Subcutaneous adipose tissue (tissue), 4 donors: ENCODE results near the gene ADCY7. TPM values are rescaled to one million over a fixed set of nuclear protein-coding genes. Genes with fewer than 3 reads are reported as not detected.

Source experiments
- total RNA-seq, 4 donors: library from RNA; depleted of rRNA; stranded (reverse); fragments of >200 nt; gene quantifications; one replicate each; pipeline ENCODE4 v1.1.0, GENCODE V29; 2016
- TF ChIP-seq, protein P1 (sequence below): fragments of 450-650 bp; IDR thresholded peaks from one replicate; pipeline ENCODE4 v1.5.1; 2016; ENCODE audit warnings: low read depth, mild to moderate bottlenecking, control low read depth, antibody characterized with exemption, moderate library complexity

Gene ADCY7
- total RNA-seq, 4 donors from 2014 or later = 16.6 to 42.3 (median 29.1) TPM

DNA sequence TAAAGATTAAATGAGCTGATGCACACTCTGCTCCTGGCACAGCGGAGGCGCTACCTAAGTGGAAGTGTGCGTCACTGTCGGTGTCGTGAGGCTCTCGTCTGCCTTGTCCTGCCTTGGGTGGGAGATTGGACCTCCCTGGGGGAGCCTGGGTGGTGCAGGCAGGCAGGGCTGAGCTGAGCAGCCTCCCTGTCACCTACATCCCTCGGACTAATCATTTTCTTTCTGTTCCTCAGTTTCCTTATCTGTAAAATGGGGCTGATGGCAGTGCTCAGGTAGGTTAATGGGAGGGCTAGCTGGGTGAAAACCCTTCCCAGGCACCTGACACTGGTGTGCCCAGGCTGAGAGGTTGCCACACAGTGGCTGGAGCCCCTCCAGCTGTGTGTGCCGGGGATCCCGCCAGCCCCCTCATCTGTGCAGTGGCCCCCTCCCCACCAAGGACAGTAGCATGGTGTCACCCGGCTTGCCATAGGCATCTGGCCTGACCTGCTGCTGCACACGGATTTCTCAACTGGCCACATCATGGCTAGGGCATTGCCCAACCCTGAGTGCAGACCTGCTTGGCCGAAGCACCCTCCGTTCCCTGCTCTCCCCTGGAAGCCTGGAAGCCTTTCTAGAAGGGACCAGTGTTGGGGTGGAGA, 4.3 kb downstream of the ADCY7 start:
- TF ChIP-seq, protein P1, sequence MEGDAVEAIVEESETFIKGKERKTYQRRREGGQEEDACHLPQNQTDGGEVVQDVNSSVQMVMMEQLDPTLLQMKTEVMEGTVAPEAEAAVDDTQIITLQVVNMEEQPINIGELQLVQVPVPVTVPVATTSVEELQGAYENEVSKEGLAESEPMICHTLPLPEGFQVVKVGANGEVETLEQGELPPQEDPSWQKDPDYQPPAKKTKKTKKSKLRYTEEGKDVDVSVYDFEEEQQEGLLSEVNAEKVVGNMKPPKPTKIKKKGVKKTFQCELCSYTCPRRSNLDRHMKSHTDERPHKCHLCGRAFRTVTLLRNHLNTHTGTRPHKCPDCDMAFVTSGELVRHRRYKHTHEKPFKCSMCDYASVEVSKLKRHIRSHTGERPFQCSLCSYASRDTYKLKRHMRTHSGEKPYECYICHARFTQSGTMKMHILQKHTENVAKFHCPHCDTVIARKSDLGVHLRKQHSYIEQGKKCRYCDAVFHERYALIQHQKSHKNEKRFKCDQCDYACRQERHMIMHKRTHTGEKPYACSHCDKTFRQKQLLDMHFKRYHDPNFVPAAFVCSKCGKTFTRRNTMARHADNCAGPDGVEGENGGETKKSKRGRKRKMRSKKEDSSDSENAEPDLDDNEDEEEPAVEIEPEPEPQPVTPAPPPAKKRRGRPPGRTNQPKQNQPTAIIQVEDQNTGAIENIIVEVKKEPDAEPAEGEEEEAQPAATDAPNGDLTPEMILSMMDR = no peak

DNA sequence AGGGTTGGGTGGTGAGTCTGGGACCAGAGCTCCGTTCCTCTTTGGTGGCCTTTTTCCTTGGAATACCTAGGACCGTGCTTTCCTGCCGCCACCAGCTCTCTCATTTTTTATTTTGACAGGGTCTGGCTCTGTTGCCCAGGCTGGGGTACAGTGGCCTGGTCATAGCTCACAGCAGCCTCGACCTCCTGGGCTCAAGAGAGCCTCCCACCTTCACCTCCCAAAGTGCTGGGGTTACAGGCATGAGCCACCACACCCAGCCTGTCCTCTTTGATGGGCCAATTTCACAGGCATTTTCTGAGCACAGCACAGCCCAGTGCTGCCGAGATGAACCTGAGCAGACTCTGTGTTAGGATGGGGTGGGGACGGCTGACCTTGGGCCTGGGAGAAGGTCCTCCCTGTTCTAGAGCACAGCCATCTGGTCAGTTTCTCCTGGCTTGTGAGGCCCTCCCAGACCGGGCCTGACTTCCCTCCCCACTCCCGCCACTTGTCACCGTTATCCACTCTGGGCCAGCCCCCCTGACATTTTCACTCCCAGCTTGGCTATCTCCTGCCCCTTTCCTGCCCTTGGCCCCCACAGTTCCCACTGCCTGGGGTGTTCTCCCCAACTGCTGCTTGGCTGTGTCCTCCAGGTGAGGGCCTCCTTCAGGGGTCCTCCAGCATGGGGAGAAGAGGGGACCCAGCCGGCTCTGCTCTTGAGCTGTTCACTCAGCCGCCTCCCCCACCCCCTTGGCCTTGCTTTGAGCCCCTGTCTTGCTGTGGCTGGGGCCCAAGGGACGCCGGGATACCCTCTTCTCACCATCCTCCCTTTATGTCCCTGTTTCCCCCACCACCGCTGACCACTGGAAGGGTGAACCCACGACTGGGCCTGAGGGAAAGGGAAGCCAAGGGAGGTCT, 5.0 kb downstream of the ADCY7 start:
- TF ChIP-seq, protein P1 = no peak

DNA sequence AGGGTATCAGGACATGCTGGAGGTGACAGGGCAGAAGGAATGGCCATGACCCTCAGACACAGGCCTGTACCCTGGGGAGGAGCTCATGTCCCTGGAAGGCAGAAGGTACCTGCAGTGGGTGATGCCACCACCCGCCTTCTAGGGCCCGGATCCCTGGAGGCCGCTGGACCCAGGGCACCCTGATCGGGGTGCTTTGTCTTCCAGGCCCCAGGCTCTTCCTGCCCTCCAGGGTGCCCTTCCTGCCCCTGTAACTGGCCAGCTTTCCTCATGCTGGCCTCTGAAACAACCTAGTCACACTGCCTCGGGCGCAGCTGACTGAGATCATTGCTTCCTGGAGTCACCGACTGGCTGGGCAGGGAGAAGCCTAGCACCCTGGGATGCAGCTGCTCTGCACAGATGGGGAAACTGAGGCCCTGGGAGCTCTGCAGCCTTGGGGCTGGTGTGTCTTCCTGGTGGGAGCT, 5.8 kb downstream of the ADCY7 start:
- TF ChIP-seq, protein P1 = no peak

DNA sequence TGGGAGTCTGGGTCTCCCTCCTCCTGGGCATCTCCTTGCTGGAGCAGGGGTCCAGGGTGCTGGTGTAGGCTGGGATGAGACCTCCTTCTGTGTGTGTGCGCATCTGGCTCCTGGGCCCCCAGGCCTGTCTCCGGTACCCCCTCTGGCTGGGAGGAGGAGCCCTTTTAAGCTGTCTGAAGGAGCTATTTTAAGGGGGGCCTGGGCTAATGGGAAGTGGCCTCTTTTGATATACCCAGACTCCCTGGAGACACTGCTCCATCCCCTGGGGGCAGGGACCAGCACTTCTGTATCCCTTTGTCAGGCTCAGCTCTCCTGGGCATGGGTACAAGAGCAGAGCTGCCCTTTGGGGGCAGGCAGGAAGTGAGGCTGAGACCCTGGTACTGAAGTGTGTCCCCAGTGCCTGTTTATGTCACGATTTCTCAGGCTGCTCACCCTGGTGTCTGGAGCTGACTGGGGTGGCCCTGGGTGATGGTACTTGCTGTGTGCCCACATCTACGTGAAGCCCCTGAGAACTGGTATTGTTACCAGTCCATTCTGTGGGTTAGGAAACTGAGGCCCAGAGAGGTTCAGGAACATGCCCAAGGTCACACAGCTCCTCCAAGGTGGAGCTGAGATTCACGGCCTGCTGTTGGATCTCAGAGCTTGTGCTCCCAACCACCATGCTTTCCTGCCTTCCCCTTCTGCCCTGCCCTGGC, 6.5 kb downstream of the ADCY7 start:
- TF ChIP-seq, protein P1 = no peak

DNA sequence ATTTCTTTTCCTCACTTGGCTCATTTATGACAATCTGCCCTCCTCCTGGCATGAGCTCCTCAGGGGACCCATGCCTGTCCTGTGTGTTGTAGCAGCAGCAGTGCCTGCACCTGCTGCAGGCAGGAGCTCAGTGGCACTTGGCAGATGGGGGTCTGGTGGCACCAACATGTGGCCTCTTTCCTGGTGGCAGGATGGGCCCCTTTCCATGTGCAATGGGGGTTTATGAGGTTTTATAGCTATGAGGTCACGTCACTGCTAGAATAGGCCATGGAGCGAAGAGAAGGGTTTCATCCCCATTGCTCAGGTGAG, 7.0 kb downstream of the ADCY7 start:
- TF ChIP-seq, protein P1 = no peak

DNA sequence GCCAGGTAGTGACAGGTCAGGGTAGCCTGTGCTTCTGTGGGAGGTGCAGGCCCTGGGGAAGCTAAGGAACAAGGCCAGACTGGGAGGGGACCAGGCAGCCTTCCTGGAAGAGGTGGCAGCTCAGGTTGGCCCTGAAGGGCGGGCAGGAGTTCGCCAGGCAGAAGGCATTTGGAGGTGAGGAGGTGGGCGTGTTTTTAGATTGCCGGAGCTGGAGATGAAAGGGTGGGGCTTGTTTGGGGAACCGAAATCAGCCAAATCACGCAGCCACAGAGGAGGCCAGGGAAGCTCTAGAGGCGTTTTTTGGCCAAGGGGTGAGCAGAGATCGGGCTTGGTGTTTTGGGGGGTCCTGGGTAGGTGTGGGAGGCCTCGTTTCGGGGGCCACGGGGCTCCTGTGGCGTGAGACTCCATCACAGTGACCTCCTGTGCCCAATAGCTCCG, 7.6 kb downstream of the ADCY7 start:
- TF ChIP-seq, protein P1 = no peak
